ENCODE results near the gene CEBPA.

GRCh38 chr19:33333151-33333550 lies 30.8 kb upstream of the CEBPA start:
- TF ChIP-seq CTCF (IDR thresholded peaks at IDR 0.05) = no peak
- TF ChIP-seq POLR2A (IDR thresholded peaks at IDR 0.05) = no peak
